ENCODE results near the gene KCNJ2.

DNA sequence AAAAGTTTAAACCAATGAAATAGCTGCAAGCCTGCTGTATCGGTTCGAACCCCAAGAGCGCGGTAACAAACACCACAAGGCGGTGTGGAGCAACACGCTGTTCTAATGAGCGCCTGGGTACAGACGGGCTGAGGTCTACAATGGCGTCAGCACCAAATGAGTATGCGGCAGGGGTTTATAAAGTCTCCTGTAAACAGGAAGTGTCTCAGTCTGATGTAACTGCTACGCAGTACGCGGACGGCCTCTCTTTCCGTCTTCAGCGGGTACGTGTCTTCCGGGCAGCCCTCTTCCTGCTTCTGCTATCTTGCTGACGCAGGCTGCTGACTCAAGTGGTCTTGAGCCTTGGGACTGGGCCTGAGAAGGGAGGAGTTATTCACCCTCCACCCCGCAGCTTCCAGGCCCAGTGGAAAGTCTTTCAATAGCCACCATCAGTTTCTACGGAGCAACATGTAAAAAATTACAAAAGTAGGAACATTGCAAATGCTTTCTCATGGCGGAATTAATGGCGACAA lies 40.5 kb upstream of the KCNJ2 start:
- TF ChIP-seq, protein P1, sequence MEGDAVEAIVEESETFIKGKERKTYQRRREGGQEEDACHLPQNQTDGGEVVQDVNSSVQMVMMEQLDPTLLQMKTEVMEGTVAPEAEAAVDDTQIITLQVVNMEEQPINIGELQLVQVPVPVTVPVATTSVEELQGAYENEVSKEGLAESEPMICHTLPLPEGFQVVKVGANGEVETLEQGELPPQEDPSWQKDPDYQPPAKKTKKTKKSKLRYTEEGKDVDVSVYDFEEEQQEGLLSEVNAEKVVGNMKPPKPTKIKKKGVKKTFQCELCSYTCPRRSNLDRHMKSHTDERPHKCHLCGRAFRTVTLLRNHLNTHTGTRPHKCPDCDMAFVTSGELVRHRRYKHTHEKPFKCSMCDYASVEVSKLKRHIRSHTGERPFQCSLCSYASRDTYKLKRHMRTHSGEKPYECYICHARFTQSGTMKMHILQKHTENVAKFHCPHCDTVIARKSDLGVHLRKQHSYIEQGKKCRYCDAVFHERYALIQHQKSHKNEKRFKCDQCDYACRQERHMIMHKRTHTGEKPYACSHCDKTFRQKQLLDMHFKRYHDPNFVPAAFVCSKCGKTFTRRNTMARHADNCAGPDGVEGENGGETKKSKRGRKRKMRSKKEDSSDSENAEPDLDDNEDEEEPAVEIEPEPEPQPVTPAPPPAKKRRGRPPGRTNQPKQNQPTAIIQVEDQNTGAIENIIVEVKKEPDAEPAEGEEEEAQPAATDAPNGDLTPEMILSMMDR (IDR thresholded peaks at IDR 0.05): no peak
- TF ChIP-seq POLR2A (IDR thresholded peaks at IDR 0.05): no peak
